Measurements from ENCODE around the gene PTH2R. TPM values are rescaled to one million over a fixed set of nuclear protein-coding genes. Genes with fewer than 3 reads are reported as not detected.

PTH2R gene
- total and polyA plus RNA-seq, 2 of the 4 experiments (the other 2 are of a cell fraction) = under 0.01 TPM; not detected in 1

GRCh38 chr2:208463721-208464120, 57.1 kb downstream of the PTH2R start:
- H3K27me3 ChIP-seq (ENCODE audit: control insufficient read depth, insufficient read depth, low read length) = no peaks in the 10 kb centered on the region
- no peak overlapping the region for H3K9ac ChIP-seq (ENCODE audit: low read depth, low read length)
- no peaks in the 10 kb centered on the region for H3K9me1 ChIP-seq (ENCODE audit: insufficient read depth, low read length)
- no peak overlapping the region for H2AFZ ChIP-seq (replicated peaks; ENCODE audit: low read length, poor library complexity)
- no TSS peak for BruUV-seq (replicated peaks)
- DNase-seq = no peak
- ChIA-PET POLR2A (ENCODE audit: unreplicated experiment) (no interaction called here), CTCF (no interaction called here)
- no peak overlapping the region for H2BK120ac ChIP-seq (ENCODE audit: low read depth, low read length)
- no peak overlapping the region for H3K56ac ChIP-seq (ENCODE audit: extremely low read depth, insufficient read depth, low read length)
- no peak overlapping the region for H2BK5ac ChIP-seq (ENCODE audit: low read depth, low read length, poor library complexity, severe bottlenecking)
- no peak overlapping the region for H2BK20ac ChIP-seq (ENCODE audit: low read depth, low read length)
- no peak overlapping the region for H2AK9ac ChIP-seq (replicated peaks; ENCODE audit: low read depth, low read length, poor library complexity)
- H4K20me1 ChIP-seq (ENCODE audit: insufficient read depth, low read length) = no peaks in the 10 kb centered on the region
- no peak for ATAC-seq (ENCODE audit: low read depth)
- H3K27ac ChIP-seq (ENCODE audit: insufficient read depth, low read length) = no peak overlapping the region
- no peak overlapping the region for H4K5ac ChIP-seq (ENCODE audit: low read depth, low read length)
- H3K18ac ChIP-seq (ENCODE audit: low read depth, low read length) = no peak overlapping the region
- TF ChIP-seq MAZ (IDR thresholded peaks at IDR 0.05; ENCODE audit: borderline replicate concordance, low read depth, low read length) (no peak), POLR2A (IDR thresholded peaks at IDR 0.05; ENCODE audit: low read depth, low read length) (no peak), CEBPB (IDR thresholded peaks at IDR 0.05; ENCODE audit: low read depth, low read length) (no peak), MAFK (IDR thresholded peaks at IDR 0.05; ENCODE audit: low read depth, low read length) (no peak), MXI1 (IDR thresholded peaks at IDR 0.05; ENCODE audit: borderline replicate concordance, low read depth, low read length) (no peak), CHD1 (IDR thresholded peaks at IDR 0.05; ENCODE audit: low read depth, low read length) (no peak), SMC3 (IDR thresholded peaks at IDR 0.05; ENCODE audit: low read depth, low read length) (no peak), CTCF (conservative IDR thresholded peaks at IDR 0.05; ENCODE audit: low read depth, low read length) (no peak)
- H3K4me1 ChIP-seq (ENCODE audit: control insufficient read depth, insufficient read depth, low read length) = no peaks in the 10 kb centered on the region
- no peak overlapping the region for H3K23ac ChIP-seq (ENCODE audit: low read depth, low read length)
- no peaks in the 10 kb centered on the region for H3K79me1 ChIP-seq (ENCODE audit: low read depth in 1 of 2, low read length in 2 of 2)
- in situ Hi-C loops (cut with MboI; ENCODE audit: low sequenced_read_pairs) = no loop called here
- no peaks in the 10 kb centered on the region for H3K36me3 ChIP-seq (ENCODE audit: control insufficient read depth, insufficient read depth, low read length)
- H3K9me3 ChIP-seq (ENCODE audit: control insufficient read depth, insufficient read depth, low read length) = no peaks in the 10 kb centered on the region
- no peak overlapping the region for H3K4me2 ChIP-seq (ENCODE audit: low read depth, low read length)
- H3K14ac ChIP-seq (replicated peaks; ENCODE audit: low read depth, low read length) = no peak overlapping the region
- H3K4me3 ChIP-seq (ENCODE audit: insufficient read depth, low read depth, low read length) = no peak overlapping the region
- no CpG with 5 or more reads among the region's 3 CpGs for WGBS, 2 experiments (ENCODE audit: extremely low coverage in 2 of 2, insufficient read length in 1 of 2)
- no peak overlapping the region for H2BK15ac ChIP-seq (ENCODE audit: low read depth, low read length)
- no peak overlapping the region for H4K91ac ChIP-seq (ENCODE audit: insufficient read depth, low read depth, low read length)
- intact Hi-C loops (cut with micrococcal nuclease) = no loop called here
- dilution Hi-C loops (cut with HindIII; ENCODE audit: low sequenced_read_pairs, unreplicated experiment) = no loop called here
- no peak overlapping the region for H3K4ac ChIP-seq (ENCODE audit: low read depth, low read length)
- no peak overlapping the region for H4K8ac ChIP-seq (ENCODE audit: low read depth in 2 of 2, low read length in 2 of 2)
- no peak overlapping the region for H2AK5ac ChIP-seq (ENCODE audit: low read depth, low read length)

All from IMR-90 (cell line).